ENCODE data around the gene SLC35B2.

Gene SLC35B2

GRCh38 chr6:44257025-44257752 lies at the start of gene SLC35B2:
SLC35B2 (minus strand) TSS chr6:44257528; CDS start chr6:44257410, 118 bp downstream.
- DNase-seq: peak; percentile 59

GRCh38 chr6:44306710-44307109 lies 49.4 kb upstream of the SLC35B2 start:
- no peak for DNase-seq

- no peak for DNase-seq
These were observed 47.9 kb upstream of the SLC35B2 start for GRCh38 chr6:44305200-44305725.

GRCh38 chr6:44304282-44305199 lies 47.2 kb upstream of the SLC35B2 start:
- peak; percentile 35 for DNase-seq

- DNase-seq: no peak
These were observed 46.5 kb upstream of the SLC35B2 start for GRCh38 chr6:44303842-44304241.

- DNase-seq: no peak
These were observed 45.5 kb upstream of the SLC35B2 start for GRCh38 chr6:44302856-44303255.

- DNase-seq: no peak
These were observed 44.6 kb upstream of the SLC35B2 start for GRCh38 chr6:44301782-44302564.

- DNase-seq: no peak
These were observed 43.8 kb upstream of the SLC35B2 start for GRCh38 chr6:44301106-44301505.

GRCh38 chr6:44300292-44300823 lies 43.0 kb upstream of the SLC35B2 start:
- no peak for DNase-seq

- DNase-seq: no peak
These were observed 41.5 kb upstream of the SLC35B2 start for GRCh38 chr6:44298864-44299263.

GRCh38 chr6:44298055-44298803 lies 40.9 kb upstream of the SLC35B2 start:
- no peak for DNase-seq

- peak; percentile 51 for DNase-seq
These were observed 40.0 kb upstream of the SLC35B2 start for GRCh38 chr6:44297063-44298038.

- no peak for DNase-seq
These were observed 37.8 kb upstream of the SLC35B2 start for GRCh38 chr6:44294832-44295791.

GRCh38 chr6:44292661-44293365 lies 35.5 kb upstream of the SLC35B2 start:
- DNase-seq: no peak

- DNase-seq: no peak
These were observed 34.5 kb upstream of the SLC35B2 start for GRCh38 chr6:44291841-44292240.

GRCh38 chr6:44289726-44290260 lies 32.5 kb upstream of the SLC35B2 start:
- DNase-seq: no peak

GRCh38 chr6:44286747-44287146 lies 29.4 kb upstream of the SLC35B2 start:
- DNase-seq: no peak

- no peak for DNase-seq
These were observed 28.9 kb upstream of the SLC35B2 start for GRCh38 chr6:44286285-44286565.
